Activated CD8-positive, alpha-beta T cell treated with anti-CD3 and anti-CD28 coated beads, Interleukin-2, amount 10 ng/mL, durations not matched to agents 7 days and 5 days (primary cell): ENCODE measurements around the gene ANKFY1. TPM values are rescaled to one million over a fixed set of nuclear protein-coding genes. Genes with fewer than 3 reads are reported as not detected.
A peak's percentile ranks its signal among the peaks of the same experiment; 100 is the strongest.
"Not testable (repeated sequence)": the region's sequence is repeated elsewhere in the genome, so short reads cannot be mapped to it uniquely, and the experiment has no call there.

Source experiments
- ATAC-seq: fragments of 150-1000 bp; cut with Tn5 transposase; one replicate; pipeline ENCODE4 v1.10.0; 2021; ENCODE audit warnings: moderate library complexity
- CTCF ChIA-PET: fragments of 350-600 bp; sonication (Branson Sonifier 250); formaldehyde crosslinking; loops from one replicate; lab custom pipeline; 2021; ENCODE audit warnings: antibody characterized with exemption; lab: Charles Lee
- POLR2A ChIA-PET: fragments of 350-600 bp; sonication (Branson Sonifier 250); formaldehyde crosslinking; loops from one replicate; lab custom pipeline; 2021; ENCODE audit warnings: antibody characterized with exemption; lab: Charles Lee
- DNase-seq: peaks from one replicate; pipeline ENCODE4 v3.0.0-alpha.2; 2020
- H3K27ac Mint-ChIP-seq: one replicate; pipeline ENCODE4 v1.8.0; 2021; ENCODE audit warnings: mild to moderate bottlenecking, mixed read lengths
- H3K27me3 Mint-ChIP-seq: one replicate; pipeline ENCODE4 v1.8.0; 2021; ENCODE audit warnings: low read depth, mixed read lengths
- H3K36me3 Mint-ChIP-seq: one replicate; pipeline ENCODE4 v1.8.0; 2021; ENCODE audit warnings: low read depth, mixed read lengths
- H3K4me1 Mint-ChIP-seq: one replicate; pipeline ENCODE4 v1.8.0; 2021; ENCODE audit warnings: low read depth, mixed read lengths
- H3K4me3 Mint-ChIP-seq: one replicate; pipeline ENCODE4 v1.8.0; 2021; ENCODE audit warnings: mild to moderate bottlenecking, mixed read lengths
- H3K9me3 Mint-ChIP-seq: one replicate; pipeline ENCODE4 v1.8.0; 2022; ENCODE audit warnings: mixed read lengths; ENCODE audit not compliant: insufficient read depth
- total RNA-seq, 2 experiments: library from RNA; stranded (reverse); gene quantifications; one replicate each; pipeline ENCODE4 v1.2.3, GENCODE V29; 2021

ANKFY1 gene
- total RNA-seq, 2 experiments from 2014 or later: 78.9 to 81.9 TPM

GRCh38 chr17:4140125-4140524 is 123.7 kb downstream of the ANKFY1 start:
- ATAC-seq: no peak
- H3K9me3 Mint-ChIP-seq: no peaks in the 10 kb centered on the region
- no peaks in the 10 kb centered on the region for H3K27me3 Mint-ChIP-seq
- DNase-seq: no peak
- H3K4me3 Mint-ChIP-seq: no peak overlapping the region
- H3K36me3 Mint-ChIP-seq: peaks cover 7% of the 10 kb centered on the region
- no peak overlapping the region for H3K27ac Mint-ChIP-seq
- H3K4me1 Mint-ChIP-seq: peaks cover 49% of the 10 kb centered on the region
- CTCF ChIA-PET: no interaction called here
- POLR2A ChIA-PET: no interaction called here

GRCh38 chr17:4138906-4139526 is 124.8 kb downstream of the ANKFY1 start:
- DNase-seq, H3K36me3 Mint-ChIP-seq, H3K27ac Mint-ChIP-seq, H3K9me3 Mint-ChIP-seq, ATAC-seq, H3K27me3 Mint-ChIP-seq, H3K4me3 Mint-ChIP-seq, POLR2A ChIA-PET, CTCF ChIA-PET: not testable (repeated sequence)
- H3K4me1 Mint-ChIP-seq: peaks cover 40% of the 10 kb centered on the region

DNA sequence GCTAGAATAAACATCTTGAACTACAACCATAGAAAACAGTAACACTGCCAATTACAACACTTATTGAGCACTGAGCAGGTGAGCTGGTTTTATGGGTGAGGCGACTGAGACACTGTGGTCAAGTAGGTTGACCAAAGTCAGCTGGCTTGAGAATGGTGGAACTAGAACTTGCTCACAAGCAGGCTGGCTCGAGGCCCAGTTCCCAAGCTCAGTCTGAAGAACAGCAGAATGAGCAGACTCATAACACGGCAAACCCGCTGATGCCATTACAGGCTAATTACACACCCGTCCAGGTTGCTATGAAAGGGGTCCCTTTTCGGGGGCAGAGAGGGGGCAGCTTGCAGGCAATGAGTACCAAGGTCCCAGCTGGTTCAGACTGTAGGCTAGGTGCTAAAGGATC is 127.4 kb downstream of the ANKFY1 start:
- Mint-ChIP-seq H3K4me1 (peaks cover 34% of the 10 kb centered on the region), H3K9me3 (no peaks in the 10 kb centered on the region), H3K27me3 (no peaks in the 10 kb centered on the region), H3K36me3 (peaks cover 7% of the 10 kb centered on the region), H3K27ac (no peak overlapping the region), H3K4me3 (no peak overlapping the region)
- ChIA-PET POLR2A (no interaction called here), CTCF (no interaction called here)
- DNase-seq: no peak
- no peak for ATAC-seq

- ChIA-PET CTCF (interaction anchor here (1.1 kb wide), 1 partner anchor 277 kb away, joined by 3 read pairs; no protein-coding TSS in a partner anchor), POLR2A (interaction anchor here (1.7 kb wide), 1 partner anchor 8 kb away, joined by 8 read pairs; the partner anchor contains the start of genes CYB5D2 and ZZEF1)
- Mint-ChIP-seq H3K27ac (peak overlapping the region; percentile 27), H3K4me1 (peaks cover 32% of the 10 kb centered on the region), H3K9me3 (no peaks in the 10 kb centered on the region), H3K36me3 (peaks cover 14% of the 10 kb centered on the region), H3K4me3 (no peak overlapping the region), H3K27me3 (no peaks in the 10 kb centered on the region)
- ATAC-seq (no peak), DNase-seq (no peak)
Observed at GRCh38 chr17:4135489-4135888, 128.3 kb downstream of the ANKFY1 start.

DNA sequence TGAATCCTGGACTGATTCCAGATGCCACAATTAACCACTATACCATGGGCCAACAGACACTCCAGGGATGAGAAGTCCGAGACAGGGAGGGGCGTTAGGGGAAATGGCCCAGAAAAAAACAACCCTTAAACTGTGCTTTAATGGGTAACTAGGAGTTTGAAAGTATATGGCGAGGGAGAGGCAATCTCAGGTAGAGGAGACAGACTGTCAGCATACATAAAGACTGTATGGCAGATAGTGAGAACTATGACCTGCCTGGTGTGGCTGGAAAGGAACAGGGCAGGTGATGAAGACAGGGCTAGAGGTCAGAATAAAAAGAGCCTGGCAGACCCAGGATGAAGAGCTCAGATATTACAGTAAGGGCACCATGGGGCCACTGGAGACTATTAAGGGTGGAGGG is 129.1 kb downstream of the ANKFY1 start:
- Mint-ChIP-seq H3K4me1 (peaks cover 28% of the 10 kb centered on the region), H3K4me3 (no peak overlapping the region), H3K36me3 (peaks cover 15% of the 10 kb centered on the region), H3K27ac (no peak overlapping the region), H3K9me3 (no peaks in the 10 kb centered on the region), H3K27me3 (no peaks in the 10 kb centered on the region)
- ATAC-seq (no peak), DNase-seq (no peak)
- POLR2A ChIA-PET: interaction anchor here (1.0 to 1.7 kb wide), 2 partner anchors 9 to 17 kb away, joined by 3 to 8 read pairs; partner anchors contain the start of genes CYB5D2 and ZZEF1
- CTCF ChIA-PET: interaction anchor here (1.1 kb wide), 1 partner anchor 278 kb away, joined by 3 read pairs; no protein-coding TSS in a partner anchor

GRCh38 chr17:4130715-4131114 is 133.1 kb downstream of the ANKFY1 start:
- Mint-ChIP-seq H3K27ac (no peak overlapping the region), H3K36me3 (peaks cover 24% of the 10 kb centered on the region), H3K9me3 (no peaks in the 10 kb centered on the region), H3K27me3 (no peaks in the 10 kb centered on the region), H3K4me3 (no peak overlapping the region), H3K4me1 (peaks cover 21% of the 10 kb centered on the region)
- ChIA-PET CTCF (no interaction called here), POLR2A (no interaction called here)
- DNase-seq: no peak
- no peak for ATAC-seq

DNA sequence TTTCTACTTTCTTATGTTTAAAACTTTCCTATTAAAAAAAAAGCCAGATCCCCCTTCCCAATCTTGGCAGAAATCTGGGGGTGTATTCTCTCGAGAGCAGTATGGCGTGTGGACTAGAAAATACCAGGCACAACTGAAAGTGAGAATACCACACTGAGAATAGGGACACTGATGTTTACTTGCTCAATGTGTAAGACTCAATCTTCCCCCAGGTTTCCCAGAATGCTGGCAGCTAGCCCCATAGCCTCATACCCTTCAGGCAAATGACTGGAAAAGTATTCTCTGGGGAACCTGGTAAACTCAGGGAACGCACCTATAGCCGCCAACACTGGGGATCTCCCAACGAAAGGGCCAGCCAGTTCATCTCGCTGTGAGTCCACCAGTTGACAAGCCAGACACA is 136.2 kb downstream of the ANKFY1 start:
- ATAC-seq (no peak), DNase-seq (no peak)
- Mint-ChIP-seq H3K4me1 (peaks cover 13% of the 10 kb centered on the region), H3K27ac (no peak overlapping the region), H3K36me3 (peaks cover 31% of the 10 kb centered on the region), H3K4me3 (no peak overlapping the region), H3K27me3 (no peaks in the 10 kb centered on the region), H3K9me3 (no peaks in the 10 kb centered on the region)
- ChIA-PET POLR2A (interaction anchor here (1.2 kb wide), 1 partner anchor 16 kb away, joined by 3 read pairs; no protein-coding TSS in a partner anchor), CTCF (no interaction called here)

GRCh38 chr17:4125552-4125951 is 138.2 kb downstream of the ANKFY1 start:
- ChIA-PET CTCF (no interaction called here), POLR2A (interaction anchor here (1.0 kb wide), 1 partner anchor 32 kb away, joined by 3 read pairs; no protein-coding TSS in a partner anchor)
- Mint-ChIP-seq H3K4me1 (peaks cover 9% of the 10 kb centered on the region), H3K27me3 (no peaks in the 10 kb centered on the region), H3K27ac (no peak overlapping the region), H3K36me3 (peaks cover 26% of the 10 kb centered on the region), H3K9me3 (no peaks in the 10 kb centered on the region), H3K4me3 (no peak overlapping the region)
- no peak for ATAC-seq
- DNase-seq: no peak

- Mint-ChIP-seq H3K9me3 (no peaks in the 10 kb centered on the region), H3K4me1 (peaks cover 8% of the 10 kb centered on the region), H3K4me3 (no peak overlapping the region), H3K36me3 (peaks cover 23% of the 10 kb centered on the region), H3K27me3 (no peaks in the 10 kb centered on the region), H3K27ac (no peak overlapping the region)
- ChIA-PET POLR2A (interaction anchor here (0.5 to 1.0 kb wide), 2 partner anchors 31 to 953 kb away, joined by 3 read pairs; no protein-coding TSS in a partner anchor), CTCF (no interaction called here)
- DNase-seq (no peak), ATAC-seq (no peak)
Observed at GRCh38 chr17:4124999-4125398, 138.8 kb downstream of the ANKFY1 start.

- CTCF ChIA-PET: no interaction called here
- no peak overlapping the region for H3K4me3 Mint-ChIP-seq
- POLR2A ChIA-PET: interaction anchor here (1.1 kb wide), 1 partner anchor 17 kb away, joined by 3 read pairs; no protein-coding TSS in a partner anchor
- peaks cover 27% of the 10 kb centered on the region for H3K36me3 Mint-ChIP-seq
- H3K27ac Mint-ChIP-seq: no peak overlapping the region
- ATAC-seq (no peak), DNase-seq (no peak)
- H3K9me3 Mint-ChIP-seq: no peaks in the 10 kb centered on the region
- no peaks in the 10 kb centered on the region for H3K4me1 Mint-ChIP-seq
- no peaks in the 10 kb centered on the region for H3K27me3 Mint-ChIP-seq
Observed at GRCh38 chr17:4120332-4120731, 143.4 kb downstream of the ANKFY1 start.

- no peaks in the 10 kb centered on the region for H3K9me3 Mint-ChIP-seq
- ATAC-seq: no peak
- CTCF ChIA-PET: no interaction called here
Observed at GRCh38 chr17:4119299-4119698, 144.5 kb downstream of the ANKFY1 start.

DNA sequence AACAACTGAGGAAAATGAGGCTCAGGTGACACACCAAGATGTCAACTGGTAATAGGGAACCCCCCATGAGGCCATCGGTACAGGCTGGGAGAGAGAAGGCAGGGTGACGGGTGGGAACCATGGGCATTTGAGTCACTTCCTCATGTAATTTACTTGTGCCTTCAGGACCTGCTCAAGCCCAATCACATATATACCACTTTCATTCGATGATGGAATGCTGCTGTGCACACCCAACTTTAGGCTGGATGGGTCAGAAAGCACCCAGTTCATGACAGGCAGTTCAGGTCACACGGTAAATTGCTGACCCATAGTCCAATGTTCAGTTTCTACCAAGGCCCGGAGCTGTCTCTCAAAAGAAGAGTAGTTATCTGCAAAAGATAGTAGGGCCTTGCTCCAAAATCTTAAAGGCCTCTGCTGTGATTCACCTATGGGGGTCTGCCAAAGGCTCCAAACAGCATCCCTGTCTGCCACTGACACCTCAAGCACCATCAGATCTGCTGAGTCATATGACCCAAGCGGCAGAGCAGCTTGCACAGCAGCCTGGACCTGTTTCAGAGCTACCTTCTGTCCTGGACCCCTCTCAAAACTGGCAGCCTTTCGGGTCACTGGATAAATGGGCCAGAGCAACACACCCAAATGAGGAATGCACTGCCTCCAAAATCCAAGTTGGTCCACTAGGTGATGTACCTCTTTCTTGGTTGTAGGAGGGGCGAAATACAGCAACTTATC is 145.6 kb downstream of the ANKFY1 start:
- ATAC-seq (no peak), DNase-seq (no peak)
- ChIA-PET CTCF (no interaction called here), POLR2A (interaction anchor here (0.7 to 1.4 kb wide), 2 partner anchors 16 to 25 kb away, joined by 3 read pairs; partner anchors contain the start of gene CYB5D2)
- no peaks in the 10 kb centered on the region for H3K27me3 Mint-ChIP-seq
- H3K4me1 Mint-ChIP-seq: no peaks in the 10 kb centered on the region
- H3K27ac Mint-ChIP-seq: peak overlapping the region; percentile 44
- peaks cover 20% of the 10 kb centered on the region for H3K36me3 Mint-ChIP-seq
- H3K9me3 Mint-ChIP-seq: no peaks in the 10 kb centered on the region
- no peak overlapping the region for H3K4me3 Mint-ChIP-seq

More at GRCh38 chr17:4119299-4119698, 144.5 kb downstream of the ANKFY1 start:
- DNase-seq: no peak
- Mint-ChIP-seq H3K36me3 (peaks cover 27% of the 10 kb centered on the region), H3K4me3 (no peak overlapping the region), H3K27me3 (no peaks in the 10 kb centered on the region), H3K27ac (no peak overlapping the region), H3K4me1 (no peaks in the 10 kb centered on the region)
- POLR2A ChIA-PET: interaction anchor here (1.1 kb wide), 1 partner anchor 18 kb away, joined by 3 read pairs; no protein-coding TSS in a partner anchor
